RWPE2 (cell line): ENCODE results near the gene PIK3CD.

Experiments
- ATAC-seq: fragments of 200-7000 bp; cut with Tn5 transposase; 3 replicates; pipeline ENCODE4 v1.9.1; 2021; ENCODE audit warnings: low read depth
- DNase-seq: peaks from one replicate; pipeline ENCODE4 v3.0.0-alpha.2; 2020; ENCODE audit warnings: low spot score
- H3K27ac ChIP-seq: fragments of 450-650 bp; 2 replicates; pipeline ENCODE4 v1.5.1; 2017; ENCODE audit warnings: mild to moderate bottlenecking; ENCODE audit not compliant: poor library complexity, severe bottlenecking
- H3K27me3 ChIP-seq: fragments of 250-450 bp; sonication (Bioruptor Pico); 2 replicates; pipeline ENCODE4 v1.5.1; 2021; ENCODE audit warnings: mild to moderate bottlenecking, moderate library complexity; ENCODE audit not compliant: insufficient read depth, poor library complexity, severe bottlenecking
- H3K36me3 ChIP-seq: fragments of 250-450 bp; sonication (Bioruptor Pico); 2 replicates; pipeline ENCODE4 v1.5.1; 2020; ENCODE audit warnings: low read depth, mild to moderate bottlenecking, moderate library complexity
- H3K4me1 ChIP-seq: fragments of 250-450 bp; sonication (Bioruptor Pico); 2 replicates; pipeline ENCODE4 v1.5.1; 2021; ENCODE audit warnings: mild to moderate bottlenecking, moderate library complexity; ENCODE audit not compliant: insufficient read depth, poor library complexity, severe bottlenecking
- H3K4me3 ChIP-seq: fragments of 250-450 bp; sonication (Bioruptor Pico); 2 replicates; pipeline ENCODE4 v1.5.1; 2021; ENCODE audit warnings: mild to moderate bottlenecking, moderate library complexity; ENCODE audit not compliant: severe bottlenecking
- H3K9me3 ChIP-seq: fragments of 250-450 bp; sonication (Bioruptor Pico); 2 replicates; pipeline ENCODE4 v1.5.1; 2021; ENCODE audit warnings: mild to moderate bottlenecking, moderate library complexity; ENCODE audit not compliant: severe bottlenecking
- CTCF ChIP-seq: fragments of 450-650 bp; IDR thresholded peaks from one replicate; pipeline ENCODE4 v1.5.1; 2017; ENCODE audit warnings: mild to moderate bottlenecking, moderate library complexity; ENCODE audit not compliant: poor library complexity, severe bottlenecking

The PIK3CD gene

GRCh38 chr1:9687874-9688582, 36.5 kb downstream of the PIK3CD start:
- H3K36me3 ChIP-seq: no peaks in the 10 kb centered on the region
- no peaks in the 10 kb centered on the region for H3K9me3 ChIP-seq
- no peak for TF ChIP-seq CTCF
- peak overlapping the region; percentile 68 for H3K27ac ChIP-seq
- peak overlapping the region; percentile 58 for H3K4me3 ChIP-seq
- peak; percentile 44 for ATAC-seq
- no peaks in the 10 kb centered on the region for H3K27me3 ChIP-seq
- DNase-seq: no peak
- H3K4me1 ChIP-seq: peaks cover 27% of the 10 kb centered on the region

- Histone ChIP-seq H3K36me3 (no peaks in the 10 kb centered on the region), H3K27ac (peak overlapping the region; percentile 68), H3K27me3 (no peaks in the 10 kb centered on the region), H3K4me1 (peaks cover 27% of the 10 kb centered on the region), H3K9me3 (no peaks in the 10 kb centered on the region), H3K4me3 (peak overlapping the region; percentile 58)
- no peak for DNase-seq
- no peak for TF ChIP-seq CTCF
- no peak for ATAC-seq
Measured at GRCh38 chr1:9688599-9688998, 37.1 kb downstream of the PIK3CD start.

GRCh38 chr1:9689011-9689706, 37.6 kb downstream of the PIK3CD start:
- no peak for TF ChIP-seq CTCF
- H3K9me3 ChIP-seq: no peaks in the 10 kb centered on the region
- no peaks in the 10 kb centered on the region for H3K27me3 ChIP-seq
- H3K4me1 ChIP-seq: peaks cover 27% of the 10 kb centered on the region
- H3K4me3 ChIP-seq: peak overlapping the region; percentile 58
- ATAC-seq: peak; percentile 63
- DNase-seq: peak; percentile 86
- H3K36me3 ChIP-seq: no peaks in the 10 kb centered on the region
- peak overlapping the region; percentile 68 for H3K27ac ChIP-seq

GRCh38 chr1:9689971-9690381, 38.4 kb downstream of the PIK3CD start:
- DNase-seq (no peak), ATAC-seq (0 out of 3 replicates have a peak, but pooled peaks have one; percentile 1)
- peaks cover 27% of the 10 kb centered on the region for H3K4me1 ChIP-seq
- H3K4me3 ChIP-seq: peak overlapping the region; percentile 58
- H3K9me3 ChIP-seq: no peaks in the 10 kb centered on the region
- H3K27ac ChIP-seq: peak overlapping the region; percentile 68
- H3K36me3 ChIP-seq: no peaks in the 10 kb centered on the region
- peak; percentile 30 for TF ChIP-seq CTCF
- no peaks in the 10 kb centered on the region for H3K27me3 ChIP-seq
